ENCODE data around the gene NCKAP1. TPM values are rescaled to one million over a fixed set of nuclear protein-coding genes. Genes with fewer than 3 reads are reported as not detected.

The NCKAP1 gene
- total RNA-seq, 1 experiment from 2014 or later: 115 TPM

- TF ChIP-seq REST (IDR thresholded peaks at IDR 0.05; ENCODE audit: low read depth) (no peak), POLR2A (IDR thresholded peaks at IDR 0.05; ENCODE audit: borderline replicate concordance, extremely low read depth, insufficient read depth, insufficient read length) (peak; percentile 91)
Observed at GRCh38 chr2:183078464-183079138, 40.3 kb upstream of the NCKAP1 start, which contains the start of gene DUSP19 (continued).

GRCh38 chr2:183078163-183078463, 39.9 kb upstream of the NCKAP1 start:
- Histone ChIP-seq H3K27me3 (ENCODE audit: insufficient read depth, low read length) (no peaks in the 10 kb centered on the region), H3K36me3 (ENCODE audit: control insufficient read depth in 1 of 2, insufficient read depth in 2 of 2, low read length in 2 of 2) (no peaks in the 10 kb centered on the region), H3K9ac (ENCODE audit: low read length) (peak overlapping the region; percentile 64), H3K4me1 (ENCODE audit: control insufficient read depth in 1 of 2, insufficient read depth in 2 of 2, low read length in 2 of 2) (peaks cover 5 to 20% of the 10 kb centered on the region in 2 experiments; a peak in 3 of 4 replicates), H3K9me2 (ENCODE audit: insufficient read depth) (no peaks in the 10 kb centered on the region), H3K9me3 (ENCODE audit: control insufficient read depth in 1 of 2, insufficient read depth in 1 of 2, low read depth in 1 of 2, low read length in 2 of 2) (no peaks in the 10 kb centered on the region), H3K4me3 (replicated peaks in 1 of 2; ENCODE audit: low read depth in 1 of 2, low read length in 2 of 2) (peak overlapping the region; percentile 50 to 72), H3K79me2 (ENCODE audit: insufficient read depth, low read length) (no peaks in the 10 kb centered on the region), H4K20me1 (ENCODE audit: insufficient read depth) (no peaks in the 10 kb centered on the region), H3K27ac (ENCODE audit: low read depth, low read length) (peak overlapping the region; percentile 75), H2AFZ (ENCODE audit: low read depth, low read length, poor library complexity, severe bottlenecking) (peak overlapping the region; percentile 96), H3K4me2 (ENCODE audit: low read length) (peak overlapping the region; percentile 94)
- TF ChIP-seq SRF (IDR thresholded peaks at IDR 0.05; ENCODE audit: low read depth) (0 out of 2 replicates have a peak, but pooled peaks have one; percentile 14), ATF3 (IDR thresholded peaks at IDR 0.05) (no peak)
- RAD21 ChIA-PET (ENCODE audit: low non-redundant PET in 1 of 2, low total read pairs in 2 of 2, uncharacterized antibody in 2 of 2, unreplicated experiment in 2 of 2): no interaction called here
- CTCF ChIA-PET: no interaction called here
- ATAC-seq (peak; percentile 76), DNase-seq (ENCODE audit: low read depth, low spot score) (no peak)
- intact Hi-C loops (cut with micrococcal nuclease): no loop called here
- BruUV-seq (replicated peaks): TSS peak; percentile 89
- POLR2A ChIA-PET: no interaction called here
